HG03432 (cell line): ENCODE results near the gene VPS72.
"Not testable (repeated sequence)": the region's sequence is repeated elsewhere in the genome, so short reads cannot be mapped to it uniquely, and the experiment has no call there.

Experiments used
- ATAC-seq: cut with Tn5 transposase; IDR thresholded peaks from one replicate; pipeline ENCODE4 v1.9.1; 2021; ENCODE audit warnings: mild to moderate bottlenecking, moderate library complexity; ENCODE audit not compliant: unreplicated experiment

VPS72 gene

GRCh38 chr1:151188667-151189066, 1.3 kb downstream of the VPS72 start:
- ATAC-seq: not testable (repeated sequence)

- ATAC-seq: no peak
Observed at GRCh38 chr1:151187205-151187604, 2.8 kb downstream of the VPS72 start.

DNA sequence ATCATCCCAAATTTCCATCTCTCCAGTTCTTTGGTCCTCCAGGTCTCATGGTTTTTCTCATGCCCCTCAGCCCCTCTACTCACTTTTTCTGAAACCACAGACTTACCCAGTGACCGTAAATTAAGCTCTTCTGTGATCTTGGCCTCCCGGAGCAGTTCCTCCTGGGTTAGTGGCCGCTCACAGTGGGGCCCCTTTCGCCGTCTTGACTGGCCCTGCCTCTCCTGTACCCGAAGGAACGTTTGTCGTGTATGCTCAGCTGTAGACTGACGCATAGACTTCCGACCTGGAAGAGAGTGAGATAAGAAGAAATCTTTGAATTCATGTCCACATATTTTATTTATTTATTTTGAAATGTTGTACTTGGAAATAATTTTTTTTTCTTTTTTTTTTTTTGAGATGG, 5.8 kb downstream of the VPS72 start:
- no peak for ATAC-seq

- no peak for ATAC-seq
Observed at GRCh38 chr1:151176514-151177045, 13.4 kb downstream of the VPS72 start.

- no peak for ATAC-seq
Observed at GRCh38 chr1:151175863-151176262, 14.1 kb downstream of the VPS72 start, which contains the start of gene TMOD4. Gene TMOD4, minus strand, starts transcription at chr1:151175981. Its CDS starts 1,106 bp downstream, at chr1:151174875.

DNA sequence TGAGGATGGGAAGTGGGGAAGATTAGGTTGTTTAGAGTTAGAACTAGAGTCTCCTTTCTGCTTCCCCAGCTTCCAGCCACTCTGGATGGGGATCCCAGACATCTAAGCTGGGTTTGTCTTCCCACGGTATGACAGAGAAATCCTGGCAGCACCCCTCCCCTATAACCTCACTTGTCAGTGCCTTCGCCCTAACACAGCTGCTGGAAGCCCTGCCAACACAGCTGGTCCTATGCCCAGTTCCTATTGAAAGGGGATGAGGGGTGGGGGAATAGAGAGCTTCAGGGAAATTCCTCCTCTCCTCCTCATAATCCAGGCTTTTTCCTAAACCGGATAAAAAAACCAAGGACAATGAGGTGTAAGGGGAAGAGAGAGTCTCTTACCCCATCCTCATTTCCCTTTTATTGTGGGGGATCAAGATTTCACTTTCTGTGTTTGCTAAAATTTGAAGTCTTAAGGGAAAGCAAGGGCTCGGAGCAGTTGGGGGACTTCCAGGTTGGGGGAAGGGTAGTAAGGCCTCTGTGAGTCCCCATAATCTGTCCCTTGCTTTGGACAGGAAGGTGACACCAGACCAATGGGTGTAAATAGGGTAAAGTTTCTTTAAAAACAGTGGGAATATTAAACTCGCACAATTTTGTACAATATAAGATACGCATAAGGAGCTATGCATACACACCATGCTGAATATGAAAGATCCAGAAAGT, 14.8 kb downstream of the VPS72 start:
- ATAC-seq: no peak

GRCh38 chr1:151171190-151171589, 18.8 kb downstream of the VPS72 start:
- no peak for ATAC-seq

DNA sequence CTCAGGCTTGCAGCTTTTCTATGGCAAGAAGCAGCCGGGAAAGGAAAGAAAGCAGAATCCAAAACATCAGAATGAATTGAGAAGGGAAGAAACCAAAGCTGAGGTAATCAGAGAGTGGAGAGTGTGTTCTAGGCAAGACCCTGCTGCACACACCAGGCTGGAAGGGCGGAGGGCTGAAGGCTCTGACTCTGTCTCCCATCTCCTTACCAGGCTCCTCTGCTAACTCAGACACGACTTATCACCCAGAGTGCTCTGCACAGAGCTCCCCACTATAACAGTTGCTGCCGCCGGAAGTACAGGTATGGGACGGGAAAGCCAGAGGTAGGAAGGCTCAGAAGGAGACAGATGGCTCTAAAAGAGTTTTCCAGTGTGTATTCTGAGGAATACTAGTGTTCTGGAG, 22.9 kb downstream of the VPS72 start:
- ATAC-seq: no peak

DNA sequence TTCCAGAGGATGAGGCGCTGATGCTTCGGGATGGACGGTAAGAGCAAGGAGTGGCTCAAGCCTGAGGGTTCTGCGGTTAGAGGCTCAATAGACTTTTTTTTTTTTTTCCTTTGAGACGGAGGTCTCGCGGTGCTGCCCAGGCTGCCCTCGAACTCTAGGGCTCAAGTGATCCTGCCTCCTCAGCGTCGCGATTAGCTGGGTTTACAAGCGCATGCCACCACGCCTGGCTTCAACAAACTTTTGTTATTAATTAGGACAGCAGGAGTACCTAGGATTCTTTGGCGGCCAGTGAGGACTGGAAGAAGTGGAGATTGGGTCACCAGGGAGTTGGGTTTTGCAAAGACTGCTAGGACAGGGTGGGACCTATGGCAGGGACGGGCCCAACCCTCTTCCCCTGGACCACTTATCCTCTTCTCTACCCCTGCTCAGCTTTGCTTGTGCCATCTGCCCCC, 23.5 kb downstream of the VPS72 start:
- ATAC-seq: no peak

GRCh38 chr1:151165738-151166504, 24.1 kb downstream of the VPS72 start, which contains the start of the genes LYSMD1 and SCNM1:
Gene LYSMD1, minus strand, starts transcription at chr1:151165902. Its CDS starts 644 bp downstream, at chr1:151165258.
Gene SCNM1, plus strand, starts transcription at chr1:151166144. Its CDS starts 9 bp downstream, at chr1:151166153.
- ATAC-seq: peak; percentile 83

DNA sequence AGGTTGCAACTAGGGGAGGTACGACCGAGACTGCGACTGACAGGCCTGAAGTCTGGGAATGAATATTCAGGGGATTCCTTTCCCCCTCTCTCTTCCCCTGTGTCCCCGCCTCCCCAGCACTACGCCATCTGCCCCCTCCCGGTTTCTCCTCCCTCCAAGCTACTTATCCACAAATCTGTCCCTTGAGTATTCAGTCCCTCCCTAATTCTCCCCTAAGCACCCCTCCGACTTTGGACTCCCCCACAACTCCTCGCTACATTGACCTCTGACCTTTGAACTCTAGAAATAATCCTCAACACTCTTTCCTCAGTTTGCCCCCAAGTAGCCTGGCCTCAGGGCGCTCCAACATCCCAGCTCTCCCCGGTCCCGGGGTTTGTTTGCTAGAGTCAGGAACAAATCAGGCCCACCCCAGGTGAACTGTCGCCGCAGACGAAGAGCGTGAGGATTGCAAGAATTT, 24.7 kb downstream of the VPS72 start:
- ATAC-seq: no peak

DNA sequence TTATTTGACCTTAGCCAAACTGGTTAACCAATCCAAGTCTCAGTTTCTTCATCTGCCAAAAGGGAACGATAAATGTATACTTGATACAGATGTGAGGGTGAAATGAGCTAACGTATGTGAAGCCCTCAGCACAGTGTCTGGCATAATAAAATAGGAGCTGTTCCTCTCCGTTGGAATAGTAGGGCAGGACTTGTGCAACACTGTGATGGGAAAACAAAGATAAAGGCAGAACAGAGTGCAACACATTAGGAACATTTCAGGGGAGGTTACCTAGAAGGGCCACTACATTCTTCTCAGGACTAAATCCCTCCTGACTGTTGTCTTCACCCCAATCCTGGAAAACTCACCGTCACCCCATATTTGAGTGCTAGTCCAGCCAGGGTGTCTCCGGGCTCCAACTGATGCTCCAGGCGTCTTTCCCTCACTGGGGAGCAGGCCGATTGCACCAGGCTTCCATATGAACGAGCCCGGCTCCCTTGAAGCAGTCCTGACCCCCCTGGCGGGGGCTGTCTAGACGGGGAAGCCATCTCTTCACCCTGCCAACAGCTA, 25.2 kb downstream of the VPS72 start:
- no peak for ATAC-seq

DNA sequence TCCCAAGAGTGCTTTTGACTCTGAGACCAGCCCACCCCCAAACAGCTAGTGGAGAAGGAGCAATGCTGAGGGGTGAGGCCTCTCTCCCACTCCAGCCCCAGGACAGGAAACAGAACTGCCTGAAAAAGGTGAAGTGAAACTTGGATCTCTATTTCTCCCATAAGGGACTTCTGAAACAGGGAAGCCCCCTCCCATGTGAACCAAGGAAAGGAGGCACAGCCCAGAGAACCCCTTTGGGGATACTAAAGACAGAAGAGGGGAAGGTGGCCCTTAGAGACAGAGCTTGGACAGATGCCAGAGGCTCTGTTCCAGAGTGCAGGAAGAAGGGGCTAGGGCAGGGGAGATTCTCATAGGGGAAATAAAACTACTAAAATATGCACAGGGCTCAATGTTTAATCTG, 30.6 kb downstream of the VPS72 start:
- no peak for ATAC-seq

- ATAC-seq: no peak
Observed at GRCh38 chr1:151158751-151159251, 31.2 kb downstream of the VPS72 start.

DNA sequence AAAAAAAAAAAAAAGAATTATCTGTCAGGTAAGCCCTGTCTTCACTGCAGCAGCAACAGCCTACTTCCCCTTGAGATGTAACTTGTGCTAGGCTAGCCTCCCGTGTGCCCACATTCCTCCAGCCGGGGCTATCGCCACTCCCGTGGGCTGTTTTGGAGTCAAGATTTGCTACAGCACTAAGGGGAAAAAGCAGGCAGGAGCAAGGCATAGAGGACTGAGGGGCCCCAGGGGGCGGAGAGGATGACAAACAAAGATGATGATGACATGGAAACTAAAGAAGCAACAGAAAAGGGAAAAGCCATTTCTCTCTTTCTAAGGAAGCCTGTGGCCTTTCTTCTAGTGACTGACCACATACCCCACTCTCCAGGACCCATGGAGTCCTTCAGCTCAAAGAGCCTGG, 31.7 kb downstream of the VPS72 start:
- ATAC-seq: no peak

DNA sequence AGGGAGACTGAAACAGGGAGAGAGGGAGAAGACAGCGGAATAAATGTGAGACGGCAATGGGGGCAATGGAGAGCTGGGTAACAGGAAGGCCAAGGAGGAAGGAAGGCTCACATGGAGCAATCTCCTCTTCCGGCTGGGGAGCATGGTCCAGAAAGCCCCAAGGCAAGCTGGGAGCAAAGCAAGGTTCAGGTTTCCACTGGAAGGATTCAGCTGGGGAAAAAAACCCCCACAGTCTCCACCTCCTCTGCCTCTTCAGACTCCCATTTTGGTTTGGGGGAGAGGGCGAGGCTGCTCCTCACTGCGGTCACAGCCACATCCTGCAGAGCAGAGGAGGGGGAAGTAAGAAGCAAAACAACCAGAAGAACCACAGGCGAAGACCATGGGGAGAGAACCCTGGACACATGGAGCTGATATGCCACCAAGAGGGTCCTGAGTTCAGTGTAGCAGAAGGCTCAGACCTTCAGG, 32.9 kb downstream of the VPS72 start:
- ATAC-seq: peak; percentile 34

- peak; percentile 81 for ATAC-seq
Observed at GRCh38 chr1:151156515-151156819, 33.5 kb downstream of the VPS72 start, which contains the start of gene TNFAIP8L2. Gene TNFAIP8L2, plus strand, starts transcription at chr1:151156649. Its CDS starts 2,049 bp downstream, at chr1:151158698.

- ATAC-seq: no peak
Observed at GRCh38 chr1:151147665-151148064, 42.3 kb downstream of the VPS72 start.

DNA sequence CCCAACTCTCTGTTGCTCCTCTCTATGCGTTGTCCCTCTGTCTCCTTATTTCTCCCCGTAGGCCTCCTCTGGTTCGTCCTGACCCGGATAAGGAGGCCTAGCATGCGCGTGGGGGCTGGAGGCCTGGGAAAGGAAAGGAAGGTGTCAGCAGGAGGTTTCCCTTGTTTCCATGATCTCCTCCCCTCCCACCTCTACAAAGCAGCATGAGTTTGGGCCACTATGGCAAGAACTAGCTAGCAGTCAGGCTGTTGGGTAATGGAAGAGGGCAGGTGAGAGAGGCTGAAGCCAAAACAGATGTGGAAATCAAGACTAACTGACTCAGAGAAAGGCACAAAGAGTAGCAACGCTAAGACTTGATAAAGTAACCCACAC, 42.9 kb downstream of the VPS72 start:
- ATAC-seq: no peak

GRCh38 chr1:151146412-151147131, 43.4 kb downstream of the VPS72 start, which contains the start of gene SEMA6C:
Gene SEMA6C, minus strand, starts transcription at chr1:151146631. Its CDS starts 4,010 bp downstream, at chr1:151142621.
- ATAC-seq: peak; percentile 98
